ENCODE data around the gene RNF150. TPM values are rescaled to one million over a fixed set of nuclear protein-coding genes. Genes with fewer than 3 reads are reported as not detected.

Gene RNF150
- total RNA-seq, 1 donor from 2014 or later, result 3.3 TPM

DNA sequence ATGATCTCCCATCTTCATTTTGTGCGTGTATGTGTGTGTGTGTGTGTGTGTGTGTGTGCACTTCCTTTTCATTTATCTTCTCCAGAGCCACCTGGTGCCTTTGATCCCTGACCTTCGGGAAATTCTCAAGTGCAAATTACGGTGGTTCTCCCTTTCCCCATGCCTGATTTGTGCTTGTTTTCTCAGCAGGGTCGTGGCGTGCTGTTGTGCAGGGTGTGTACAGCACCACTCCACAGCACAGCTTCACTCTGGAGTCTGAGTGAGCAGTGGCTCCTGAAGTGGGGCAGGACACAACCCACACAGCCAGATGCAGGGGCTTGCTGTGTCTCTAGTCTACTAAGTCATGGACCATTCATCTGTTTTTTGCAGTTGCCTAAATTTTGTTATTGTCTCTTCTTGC lies 262.8 kb downstream of the RNF150 start:
- TF ChIP-seq, protein P1, sequence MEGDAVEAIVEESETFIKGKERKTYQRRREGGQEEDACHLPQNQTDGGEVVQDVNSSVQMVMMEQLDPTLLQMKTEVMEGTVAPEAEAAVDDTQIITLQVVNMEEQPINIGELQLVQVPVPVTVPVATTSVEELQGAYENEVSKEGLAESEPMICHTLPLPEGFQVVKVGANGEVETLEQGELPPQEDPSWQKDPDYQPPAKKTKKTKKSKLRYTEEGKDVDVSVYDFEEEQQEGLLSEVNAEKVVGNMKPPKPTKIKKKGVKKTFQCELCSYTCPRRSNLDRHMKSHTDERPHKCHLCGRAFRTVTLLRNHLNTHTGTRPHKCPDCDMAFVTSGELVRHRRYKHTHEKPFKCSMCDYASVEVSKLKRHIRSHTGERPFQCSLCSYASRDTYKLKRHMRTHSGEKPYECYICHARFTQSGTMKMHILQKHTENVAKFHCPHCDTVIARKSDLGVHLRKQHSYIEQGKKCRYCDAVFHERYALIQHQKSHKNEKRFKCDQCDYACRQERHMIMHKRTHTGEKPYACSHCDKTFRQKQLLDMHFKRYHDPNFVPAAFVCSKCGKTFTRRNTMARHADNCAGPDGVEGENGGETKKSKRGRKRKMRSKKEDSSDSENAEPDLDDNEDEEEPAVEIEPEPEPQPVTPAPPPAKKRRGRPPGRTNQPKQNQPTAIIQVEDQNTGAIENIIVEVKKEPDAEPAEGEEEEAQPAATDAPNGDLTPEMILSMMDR (IDR thresholded peaks at IDR 0.05), result no peak
- intact Hi-C loops (cut with DNase I), result no loop called here
- no peak for DNase-seq
- Histone ChIP-seq H3K9me3 (no peaks in the 10 kb centered on the region), H3K27me3 (ENCODE audit: low read depth) (no peaks in the 10 kb centered on the region), H3K36me3 (no peaks in the 10 kb centered on the region), H3K4me3 (no peak overlapping the region), H3K27ac (no peak overlapping the region), H3K4me1 (no peaks in the 10 kb centered on the region)
- ATAC-seq, result no peak

DNA sequence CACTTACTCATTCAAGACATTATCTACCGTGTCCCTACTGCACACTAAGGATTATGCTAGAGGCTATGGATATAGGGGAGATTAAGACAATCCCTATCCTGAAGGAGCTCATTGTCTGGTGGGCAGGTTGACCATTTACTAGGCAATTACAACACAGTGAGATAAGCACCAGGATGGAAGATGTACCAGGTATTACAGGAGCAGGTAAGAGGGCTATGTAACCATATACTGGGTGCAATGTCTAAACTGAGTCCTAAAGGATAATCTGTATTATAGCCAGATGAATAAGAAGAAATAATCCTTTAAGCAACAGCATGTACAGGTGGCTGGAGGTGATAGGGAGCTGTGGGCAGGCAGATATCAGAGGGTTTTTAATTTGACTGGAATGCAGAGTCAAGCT lies 263.8 kb downstream of the RNF150 start:
- H3K4me1 ChIP-seq, result no peaks in the 10 kb centered on the region
- H3K4me3 ChIP-seq, result no peak overlapping the region
- intact Hi-C loops (cut with DNase I), result no loop called here
- H3K27me3 ChIP-seq (ENCODE audit: low read depth), result no peaks in the 10 kb centered on the region
- H3K9me3 ChIP-seq, result no peaks in the 10 kb centered on the region
- TF ChIP-seq, protein P1 (IDR thresholded peaks at IDR 0.05), result no peak
- no peak overlapping the region for H3K27ac ChIP-seq
- ATAC-seq (no peak), DNase-seq (no peak)
- H3K36me3 ChIP-seq, result no peaks in the 10 kb centered on the region

DNA sequence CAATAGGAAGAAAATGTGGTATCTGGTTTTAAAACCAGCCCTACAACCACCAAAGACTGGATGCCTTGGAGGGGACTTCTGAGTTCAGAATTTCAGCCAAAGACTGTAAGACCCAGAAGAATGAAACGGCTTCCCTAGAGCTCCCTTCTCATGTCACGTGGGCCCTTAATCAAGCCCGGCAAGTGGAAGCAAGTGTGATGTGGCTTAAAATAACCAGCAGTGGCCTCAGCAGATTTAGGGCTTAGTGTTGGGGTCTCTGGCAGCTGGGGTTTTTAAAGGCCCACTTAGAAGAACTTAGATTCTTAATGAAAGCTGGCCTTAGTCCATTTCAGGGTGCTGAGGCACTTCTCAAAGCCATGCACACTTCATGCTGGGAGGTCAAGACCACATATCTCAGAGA lies 265.9 kb downstream of the RNF150 start:
- H3K27ac ChIP-seq, result no peak overlapping the region
- H3K9me3 ChIP-seq, result no peaks in the 10 kb centered on the region
- ATAC-seq (no peak), DNase-seq (no peak)
- no peaks in the 10 kb centered on the region for H3K36me3 ChIP-seq
- TF ChIP-seq, protein P1 (IDR thresholded peaks at IDR 0.05), result no peak
- intact Hi-C loops (cut with DNase I), result no loop called here
- no peak overlapping the region for H3K4me3 ChIP-seq
- H3K4me1 ChIP-seq, result no peaks in the 10 kb centered on the region
- H3K27me3 ChIP-seq (ENCODE audit: low read depth), result no peaks in the 10 kb centered on the region

DNA sequence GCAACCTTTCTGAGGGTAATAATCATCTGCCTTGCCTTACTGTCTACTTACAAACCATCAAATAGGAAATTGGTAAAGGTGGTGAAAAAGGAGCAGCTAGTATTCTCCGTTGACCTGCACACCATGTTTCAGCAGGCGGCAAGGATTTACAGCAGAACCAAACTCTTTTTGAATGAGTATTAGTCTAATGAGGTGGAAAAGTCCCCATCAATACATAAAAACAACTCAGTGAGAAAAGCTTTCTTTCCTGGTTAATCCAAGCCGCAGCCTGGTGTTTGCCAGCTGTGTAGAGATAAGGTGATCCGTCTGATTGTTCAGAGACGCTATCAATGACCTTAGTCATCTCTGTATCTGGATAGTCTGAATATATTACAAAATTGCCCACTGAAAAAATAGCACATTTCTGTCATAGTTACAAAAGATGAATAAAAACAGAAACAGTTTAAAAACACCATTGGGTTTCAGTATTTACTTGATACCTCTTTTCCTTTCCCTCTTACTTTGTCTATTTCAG lies 266.7 kb downstream of the RNF150 start:
- Histone ChIP-seq H3K36me3 (no peaks in the 10 kb centered on the region), H3K4me3 (no peak overlapping the region), H3K27ac (no peak overlapping the region), H3K27me3 (ENCODE audit: low read depth) (no peaks in the 10 kb centered on the region), H3K4me1 (no peaks in the 10 kb centered on the region), H3K9me3 (no peaks in the 10 kb centered on the region)
- intact Hi-C loops (cut with DNase I), result no loop called here
- no peak for ATAC-seq
- DNase-seq, result no peak
- TF ChIP-seq, protein P1 (IDR thresholded peaks at IDR 0.05), result no peak

DNA sequence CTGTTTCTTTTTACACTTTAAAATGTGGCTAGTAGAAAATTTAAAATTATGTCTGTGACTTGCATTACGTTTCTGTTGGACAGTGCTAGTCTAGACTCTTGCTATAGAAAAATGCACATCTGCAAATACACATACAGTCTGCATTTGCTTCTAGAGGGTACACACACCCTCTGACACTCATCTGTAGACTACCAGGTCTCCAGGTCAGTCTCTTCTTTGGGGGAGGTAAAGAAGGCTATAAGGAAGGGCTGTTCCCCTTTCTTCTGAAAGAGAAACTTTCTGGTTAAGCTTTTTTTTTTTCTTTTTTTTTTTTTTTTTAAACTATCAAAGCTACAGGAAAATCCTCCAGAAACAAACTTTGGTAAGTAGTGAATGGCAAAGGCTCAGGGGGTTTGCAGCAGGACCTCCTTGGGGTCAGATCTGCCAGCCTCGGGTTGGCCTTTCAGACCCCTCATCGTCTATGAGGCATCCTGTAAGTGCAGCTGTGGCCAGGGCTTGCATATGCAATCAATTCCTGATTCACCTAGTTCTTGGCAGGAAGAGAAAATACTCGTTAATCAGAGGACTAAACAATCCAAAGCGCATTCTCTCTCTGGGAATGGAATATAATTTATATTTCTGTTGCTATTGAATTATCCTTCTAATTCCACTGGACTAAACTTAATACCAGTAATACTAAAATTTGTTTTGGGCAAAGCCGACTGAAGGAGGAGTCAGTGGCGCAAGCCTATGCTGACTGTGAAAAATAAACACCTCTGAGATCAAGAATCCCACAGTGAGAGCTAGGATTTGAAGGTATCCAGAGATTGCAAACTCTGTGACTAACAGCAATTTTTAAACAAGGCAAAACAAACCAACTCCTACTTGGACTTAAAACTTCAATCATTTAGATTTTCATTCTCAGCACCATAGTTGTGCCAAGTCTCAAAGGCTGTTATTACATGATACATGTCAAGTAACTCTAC lies 267.7 kb downstream of the RNF150 start:
- Histone ChIP-seq H3K36me3 (no peaks in the 10 kb centered on the region), H3K27me3 (ENCODE audit: low read depth) (no peaks in the 10 kb centered on the region), H3K27ac (no peak overlapping the region), H3K4me3 (no peak overlapping the region), H3K4me1 (no peaks in the 10 kb centered on the region), H3K9me3 (no peaks in the 10 kb centered on the region)
- intact Hi-C loops (cut with DNase I), result no loop called here
- TF ChIP-seq, protein P1 (IDR thresholded peaks at IDR 0.05), result no peak
- ATAC-seq (no peak), DNase-seq (no peak)

Measured in lower lobe of right lung (tissue), 2 donors.